HG03378 (cell line): ENCODE measurements around the gene TBC1D3B.
"Not testable (repeated sequence)": the region's sequence is repeated elsewhere in the genome, so short reads cannot be mapped to it uniquely, and the experiment has no call there.

Experiments used
- ATAC-seq: cut with Tn5 transposase; IDR thresholded peaks from one replicate; pipeline ENCODE4 v1.9.1; 2021; ENCODE audit warnings: mild to moderate bottlenecking, moderate library complexity; ENCODE audit not compliant: unreplicated experiment

The TBC1D3B gene

GRCh38 chr17:36176536-36176935 is at the start of gene TBC1D3B:
TSS of gene TBC1D3B (minus strand) at chr17:36176636. CDS start at chr17:36175050, 1,586 bp downstream.
- not testable (repeated sequence) for ATAC-seq

GRCh38 chr17:36222967-36223366 is 46.5 kb upstream of the TBC1D3B start:
- ATAC-seq, result not testable (repeated sequence)

DNA sequence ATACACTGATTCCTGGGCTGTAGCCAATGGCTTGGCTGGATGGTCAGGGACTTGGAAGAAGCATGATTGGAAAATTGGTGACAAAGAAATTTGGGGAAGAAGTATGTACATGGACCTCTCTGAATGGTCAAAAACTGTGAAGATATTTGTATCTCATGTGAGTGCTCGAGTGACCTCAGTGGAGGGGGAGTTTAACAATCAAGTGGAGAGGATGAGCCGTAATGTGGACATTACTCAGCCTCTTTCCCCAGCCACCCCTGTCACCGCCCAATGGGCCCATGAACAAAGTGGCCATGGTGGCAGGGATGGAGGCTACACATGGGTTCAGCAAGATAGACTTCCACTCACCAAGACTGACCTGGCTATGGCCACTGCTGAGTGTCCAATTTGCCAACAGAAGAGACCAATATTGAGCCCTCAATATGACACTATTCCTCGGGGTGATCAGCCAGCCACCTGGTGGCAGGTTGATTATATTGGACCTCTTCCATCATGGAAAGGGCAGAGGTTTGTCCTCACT is 45.2 kb upstream of the TBC1D3B start:
- not testable (repeated sequence) for ATAC-seq

- ATAC-seq, result not testable (repeated sequence)
Observed at GRCh38 chr17:36220737-36221580, 44.5 kb upstream of the TBC1D3B start.

DNA sequence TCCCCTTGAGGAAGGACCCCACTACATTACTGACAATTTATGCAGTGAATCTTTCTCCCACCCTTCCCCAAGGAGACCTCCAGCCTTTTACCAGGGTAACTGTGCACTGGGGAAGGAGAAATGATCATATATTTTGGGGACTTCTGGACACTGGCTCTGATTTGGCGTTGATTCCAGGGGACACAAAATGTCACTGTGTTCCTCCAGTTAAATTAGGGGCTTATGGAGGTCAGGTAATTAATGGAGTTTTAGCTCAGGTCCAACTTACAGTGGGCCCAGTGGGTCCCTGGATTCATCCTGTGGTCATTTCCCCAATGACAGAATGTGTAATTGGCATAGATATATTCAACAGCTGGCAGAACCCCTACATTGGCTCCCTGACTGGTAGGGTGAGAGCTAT is 43.1 kb upstream of the TBC1D3B start:
- not testable (repeated sequence) for ATAC-seq

- ATAC-seq, result not testable (repeated sequence)
Observed at GRCh38 chr17:36215406-36216308, 39.2 kb upstream of the TBC1D3B start.

GRCh38 chr17:36214918-36215317 is 38.5 kb upstream of the TBC1D3B start:
- ATAC-seq, result no peak

DNA sequence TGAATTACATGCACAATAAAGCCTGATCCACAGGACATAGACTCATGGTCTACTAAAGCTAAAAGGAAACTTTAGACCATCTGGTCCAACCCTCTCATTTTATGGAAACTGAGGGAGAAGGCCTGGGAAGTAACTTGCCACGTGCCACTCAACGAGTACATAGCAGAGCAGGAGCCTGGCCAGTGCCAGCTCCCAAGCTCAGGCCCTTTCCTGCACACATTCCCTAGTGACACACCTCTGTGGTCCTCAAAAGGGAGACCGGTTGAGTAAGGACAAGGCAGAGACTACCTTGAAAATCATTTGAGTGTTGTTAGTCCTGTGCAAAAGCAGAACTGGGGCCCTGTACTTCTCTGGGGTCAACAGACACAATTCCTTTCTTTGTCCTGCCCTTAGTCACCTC is 37.3 kb upstream of the TBC1D3B start:
- ATAC-seq, result no peak

DNA sequence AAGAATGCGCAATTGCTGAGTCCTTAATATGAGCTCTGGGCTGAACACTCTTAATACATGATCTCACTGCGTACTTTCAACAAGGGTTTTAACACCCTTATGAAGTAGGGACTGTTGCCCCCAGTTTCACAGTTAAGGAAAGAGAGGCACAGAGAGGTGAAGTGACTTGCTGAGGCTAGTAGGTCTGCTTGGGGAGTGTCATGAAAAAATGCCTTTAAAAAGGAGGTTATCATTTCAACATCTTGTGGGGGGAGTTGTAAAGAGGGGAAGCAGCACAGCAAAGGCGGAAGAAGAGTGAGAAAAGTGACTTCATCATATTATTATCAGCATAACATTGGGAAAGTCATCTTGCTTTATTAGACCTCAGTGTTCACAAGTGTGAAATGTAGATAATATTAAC is 36.5 kb upstream of the TBC1D3B start:
- ATAC-seq, result no peak

DNA sequence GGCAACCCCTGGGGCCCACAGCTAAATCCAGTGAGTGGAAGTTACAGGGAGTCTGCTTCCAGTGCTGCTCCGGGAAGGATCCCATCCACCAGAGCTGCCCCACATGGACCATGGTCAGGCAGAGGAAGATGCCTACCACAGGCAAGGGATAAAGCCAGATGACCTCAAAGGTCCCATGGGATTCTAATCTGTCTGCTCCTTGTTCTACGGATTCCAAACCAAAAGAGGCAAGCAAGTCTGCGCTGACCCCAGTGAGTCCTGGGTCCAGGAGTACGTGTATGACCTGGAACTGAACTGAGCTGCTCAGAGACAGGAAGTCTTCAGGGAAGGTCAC is 35.8 kb upstream of the TBC1D3B start:
- no peak for ATAC-seq

DNA sequence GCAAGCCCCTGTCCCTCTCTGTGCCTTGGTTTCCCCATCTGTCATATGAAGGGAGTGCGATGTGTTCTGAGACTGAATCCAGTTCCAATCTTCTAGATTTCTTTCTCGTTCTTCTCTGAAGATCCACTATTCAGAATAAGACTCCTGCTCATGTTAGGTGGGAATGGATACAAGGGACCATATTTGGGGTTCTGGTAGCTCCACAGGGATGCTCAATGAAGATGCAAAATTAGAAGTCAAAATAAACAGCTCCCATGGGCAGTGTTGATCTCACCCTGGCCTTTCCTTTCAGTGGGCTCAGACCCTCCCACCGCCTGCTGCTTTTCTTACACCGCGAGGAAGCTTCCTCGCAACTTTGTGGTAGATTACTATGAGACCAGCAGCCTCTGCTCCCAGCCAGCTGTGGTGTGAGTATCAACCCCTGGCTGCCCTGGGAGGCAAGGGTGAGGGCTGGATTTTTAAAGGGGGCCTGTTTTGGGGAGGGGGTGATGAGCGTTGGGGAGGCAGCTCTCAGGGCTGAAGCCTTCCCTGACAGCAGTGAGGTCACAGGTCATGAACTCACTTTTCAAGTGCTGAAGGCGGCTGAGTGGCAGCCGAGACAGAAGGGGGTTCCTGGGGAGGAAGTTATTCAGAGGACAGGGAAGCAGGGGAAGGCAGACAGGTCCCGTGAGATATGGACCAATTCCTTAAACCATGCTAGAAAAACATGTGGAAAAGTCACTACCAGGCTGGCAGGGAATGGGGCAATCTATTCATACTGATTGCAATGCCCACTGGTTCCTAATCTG is 35.2 kb upstream of the TBC1D3B start:
- ATAC-seq, result not testable (repeated sequence)

DNA sequence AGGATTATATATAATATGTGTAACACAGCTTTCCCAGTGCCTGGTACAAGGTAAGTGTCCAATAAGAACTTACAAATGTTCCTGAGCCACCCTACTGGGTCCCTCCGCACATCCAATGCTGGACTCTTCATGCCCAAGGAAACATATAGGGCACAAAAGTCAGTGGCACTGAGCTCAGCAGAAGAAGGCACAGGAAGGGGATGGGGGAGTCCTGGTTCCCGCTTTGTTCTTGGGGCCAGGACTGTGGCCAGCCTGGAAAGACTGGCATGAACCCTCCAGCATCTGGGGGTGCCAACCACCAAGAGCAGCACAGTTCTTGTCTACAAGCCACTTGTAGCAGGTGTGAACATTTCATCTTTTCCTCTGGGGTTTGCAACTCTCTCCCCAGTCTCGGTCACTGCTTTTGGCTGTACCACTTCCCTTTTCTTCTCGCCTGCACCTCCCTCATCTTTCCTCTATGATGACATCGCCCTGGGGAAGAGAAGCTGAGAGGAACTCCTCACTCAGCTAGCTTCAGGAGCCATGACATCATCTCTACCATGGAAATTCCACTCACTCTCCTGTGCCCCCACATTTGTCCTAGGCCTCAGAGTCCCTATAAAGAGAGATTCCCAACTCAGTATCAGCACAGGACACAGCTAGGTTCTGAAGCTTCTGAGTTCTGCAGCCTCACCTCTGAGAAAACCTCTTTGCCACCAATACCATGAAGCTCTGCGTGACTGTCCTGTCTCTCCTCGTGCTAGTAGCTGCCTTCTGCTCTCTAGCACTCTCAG is 34.2 kb upstream of the TBC1D3B start, which contains the start of gene CCL4L2:
TSS of gene CCL4L2 (plus strand) at position 625 of the 773 bp plus-strand sequence.
- ATAC-seq, result peak; percentile 61

GRCh38 chr17:36209575-36209974 is 33.1 kb upstream of the TBC1D3B start:
- ATAC-seq, result no peak

DNA sequence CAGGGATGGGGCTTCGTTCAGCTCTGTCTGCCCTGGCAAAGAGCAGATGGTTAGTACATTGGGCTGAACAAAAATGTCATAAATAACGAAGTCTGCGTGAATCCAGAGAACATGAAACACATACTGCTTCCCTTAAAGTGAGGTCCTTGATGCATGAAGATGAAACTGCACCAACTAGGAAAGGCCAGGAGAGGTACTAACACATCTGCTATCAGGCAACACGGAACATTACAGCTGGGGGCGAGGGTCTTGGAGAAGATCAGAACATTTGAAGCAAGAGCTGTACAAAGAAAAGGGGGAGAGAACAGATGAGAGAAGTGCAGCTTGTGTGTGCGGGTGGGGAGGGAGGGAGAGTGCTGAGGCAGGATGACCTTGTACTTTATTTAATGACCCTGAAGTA is 30.9 kb upstream of the TBC1D3B start:
- not testable (repeated sequence) for ATAC-seq

DNA sequence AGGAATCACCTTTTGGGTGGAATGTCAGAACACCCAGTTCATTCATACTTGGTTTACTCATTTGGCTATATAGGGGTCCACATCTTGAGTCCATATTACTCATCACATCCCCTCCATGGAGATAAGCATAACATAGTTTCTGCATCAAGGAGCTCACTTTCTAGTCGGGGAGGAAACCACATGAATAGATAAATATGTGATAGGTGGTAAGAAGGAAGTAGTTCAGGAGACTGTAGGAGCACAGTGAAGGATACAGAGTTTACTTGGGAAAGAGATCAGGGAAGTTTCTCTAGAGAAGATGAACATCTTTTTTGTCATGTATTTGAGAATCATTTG is 30.0 kb upstream of the TBC1D3B start:
- not testable (repeated sequence) for ATAC-seq

DNA sequence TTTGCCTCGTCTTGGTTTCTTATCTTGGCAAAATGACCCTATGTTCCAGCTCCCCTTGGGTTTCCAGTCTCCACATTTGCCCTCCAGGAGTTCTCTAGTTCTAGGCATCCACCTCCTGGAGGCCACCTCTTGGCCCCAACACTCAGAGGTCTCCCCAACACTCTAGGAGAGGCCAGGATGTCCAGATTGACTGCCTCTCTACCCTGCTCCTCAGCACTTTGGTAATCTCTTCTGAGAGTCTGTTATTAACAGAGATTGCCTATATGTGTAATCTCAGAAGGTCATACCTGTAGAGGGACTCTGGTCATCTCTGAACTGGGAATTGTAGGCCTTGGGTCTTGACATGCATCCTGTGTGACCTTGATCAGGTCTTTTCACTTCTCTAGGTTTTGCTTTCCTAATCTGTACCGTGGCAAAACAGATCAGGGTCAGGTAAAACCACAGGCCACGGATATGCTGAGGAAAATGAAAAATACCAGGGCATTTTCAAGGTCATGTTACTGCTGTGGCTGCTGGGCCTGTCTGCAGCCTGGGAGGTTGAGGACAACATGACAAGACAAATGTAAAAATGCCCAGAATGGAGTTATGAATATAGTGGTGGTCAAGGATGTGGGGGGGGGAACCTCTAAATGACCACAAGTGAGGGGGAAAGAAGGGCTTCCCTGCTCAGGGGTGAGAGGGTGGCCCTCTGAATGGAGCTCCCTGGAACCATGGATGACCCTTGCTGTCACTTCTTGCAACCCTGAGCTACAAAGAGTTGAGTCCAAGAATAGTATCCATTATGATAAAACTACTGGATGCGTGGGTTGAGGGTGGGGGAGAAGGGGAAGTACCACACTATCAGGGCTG is 29.4 kb upstream of the TBC1D3B start:
- no peak for ATAC-seq

- no peak for ATAC-seq
Observed at GRCh38 chr17:36204724-36205500, 28.5 kb upstream of the TBC1D3B start.

GRCh38 chr17:36203335-36203734 is 26.9 kb upstream of the TBC1D3B start:
- no peak for ATAC-seq
